Epithelial cell of umbilical artery (primary cell): ENCODE data around the gene LPIN1. TPM values are rescaled to one million over a fixed set of nuclear protein-coding genes. Genes with fewer than 3 reads are reported as not detected.

Experiments
- total RNA-seq: library from RNA; depleted of rRNA; stranded (reverse); fragments of >200 nt; gene quantifications from 2 replicates; pipeline ENCODE4 v1.2.3, GENCODE V29; 2014

The LPIN1 gene
- total RNA-seq, result 25.3 and 34.5 TPM in 2 replicates

GRCh38 chr2:11746376-11746806, at the start of gene LPIN1:
Gene LPIN1, plus strand, starts transcription at chr2:11746632. Its CDS starts 18,910 bp downstream, at chr2:11765542.

Other genes starting within 250 kb of the LPIN1 start
- under 0.01 and 0.30 TPM in 2 replicates for gene GREB1, start 212.6 kb upstream of the LPIN1 start, total RNA-seq
- gene NTSR2, start 76.4 kb upstream of the LPIN1 start, total RNA-seq, result not detected in 2 replicates